ENCODE results near the gene ALKBH5. TPM values are rescaled to one million over a fixed set of nuclear protein-coding genes. Genes with fewer than 3 reads are reported as not detected.

Gene ALKBH5
- total and polyA plus RNA-seq, 5 donors from 2014 or later = 102 to 123 (median 118) TPM

- Histone ChIP-seq H3K4me1 (ENCODE audit: control insufficient read depth, insufficient read depth, low read length, poor library complexity, severe bottlenecking) (no peaks in the 10 kb centered on the region), H3K9me3 (ENCODE audit: control insufficient read depth in 2 of 2, low read length in 2 of 2) (no peaks in the 10 kb centered on the region), H3K36me3 (ENCODE audit: control insufficient read depth, insufficient read depth, low read length) (no peaks in the 10 kb centered on the region), H3K4me3 (ENCODE audit: low read depth, low read length) (no peak overlapping the region), H3K27ac (ENCODE audit: insufficient read depth, low read length, poor library complexity, severe bottlenecking) (no peak overlapping the region), H3K27me3 (ENCODE audit: control insufficient read depth, insufficient read depth, low read length) (no peaks in the 10 kb centered on the region)
- Mint-ChIP-seq H3K27me3 (no peaks in the 10 kb centered on the region), H3K4me3 (no peak overlapping the region), H3K36me3 (no peaks in the 10 kb centered on the region), H3K27ac (no peak overlapping the region), H3K4me1 (no peaks in the 10 kb centered on the region), H3K9me3 (no peaks in the 10 kb centered on the region)
- ATAC-seq (ENCODE audit: low read depth in 2 of 2) = no peak
- no peak for DNase-seq
These were observed 36.6 kb upstream of the ALKBH5 start for GRCh38 chr17:18146980-18147379.

- H3K4me1 Mint-ChIP-seq = peaks cover 0 to 11% (median 4%) of the 10 kb centered on the region in 4 donors
These were observed 35.0 kb upstream of the ALKBH5 start for GRCh38 chr17:18148586-18148985.

DNA sequence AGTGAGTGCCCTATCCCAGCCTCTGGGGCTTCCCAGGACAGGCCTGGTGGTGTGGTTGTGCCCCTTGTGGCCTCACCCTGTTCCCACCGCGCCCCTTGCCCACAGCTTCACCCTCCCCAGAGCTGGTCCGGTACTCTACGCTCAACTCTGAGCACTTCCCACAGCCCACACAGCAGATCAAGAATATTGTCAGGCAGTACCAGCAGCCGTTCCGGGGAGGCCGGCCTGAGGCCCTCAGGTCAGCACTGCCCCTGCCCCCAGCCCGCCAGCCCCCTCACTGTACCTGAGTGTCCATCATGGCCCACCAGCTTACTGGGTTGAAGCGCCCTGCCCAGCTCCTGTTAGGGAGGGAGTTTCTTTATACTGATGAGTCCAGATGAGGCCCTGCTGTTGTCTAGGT is 32.3 kb upstream of the ALKBH5 start:
- Histone ChIP-seq H3K27ac (ENCODE audit: insufficient read depth, low read length, poor library complexity, severe bottlenecking) (no peak overlapping the region), H3K4me3 (ENCODE audit: low read depth, low read length) (no peak overlapping the region), H3K4me1 (ENCODE audit: control insufficient read depth, insufficient read depth, low read length, poor library complexity, severe bottlenecking) (peaks cover 5% of the 10 kb centered on the region), H3K27me3 (ENCODE audit: control insufficient read depth, insufficient read depth, low read length) (no peaks in the 10 kb centered on the region), H3K36me3 (ENCODE audit: control insufficient read depth, insufficient read depth, low read length) (no peaks in the 10 kb centered on the region), H3K9me3 (ENCODE audit: control insufficient read depth in 2 of 2, low read length in 2 of 2) (no peaks in the 10 kb centered on the region)
- DNase-seq = no peak
- H3K4me1 Mint-ChIP-seq = peaks cover 0 to 23% (median 4%) of the 10 kb centered on the region in 4 donors
- H3K4me3 Mint-ChIP-seq = no peak overlapping the region
- no peaks in the 10 kb centered on the region for H3K36me3 Mint-ChIP-seq
- no peaks in the 10 kb centered on the region for H3K27me3 Mint-ChIP-seq
- H3K27ac Mint-ChIP-seq = peak overlapping the region in 1 of 3 donors; percentile 71
- no peaks in the 10 kb centered on the region for H3K9me3 Mint-ChIP-seq
- no peak for ATAC-seq (ENCODE audit: low read depth in 2 of 2)

More at GRCh38 chr17:18148586-18148985, 35.0 kb upstream of the ALKBH5 start:
- Histone ChIP-seq H3K27ac (ENCODE audit: insufficient read depth, low read length, poor library complexity, severe bottlenecking) (no peak overlapping the region), H3K36me3 (ENCODE audit: control insufficient read depth, insufficient read depth, low read length) (no peaks in the 10 kb centered on the region), H3K4me3 (ENCODE audit: low read depth, low read length) (no peak overlapping the region), H3K27me3 (ENCODE audit: control insufficient read depth, insufficient read depth, low read length) (no peaks in the 10 kb centered on the region), H3K9me3 (ENCODE audit: control insufficient read depth in 2 of 2, low read length in 2 of 2) (no peaks in the 10 kb centered on the region), H3K4me1 (ENCODE audit: control insufficient read depth, insufficient read depth, low read length, poor library complexity, severe bottlenecking) (no peaks in the 10 kb centered on the region)
- Mint-ChIP-seq H3K36me3 (no peaks in the 10 kb centered on the region), H3K27me3 (no peaks in the 10 kb centered on the region), H3K9me3 (no peaks in the 10 kb centered on the region), H3K27ac (no peak overlapping the region), H3K4me3 (no peak overlapping the region)
- DNase-seq (no peak), ATAC-seq (ENCODE audit: low read depth in 2 of 2) (no peak)

DNA sequence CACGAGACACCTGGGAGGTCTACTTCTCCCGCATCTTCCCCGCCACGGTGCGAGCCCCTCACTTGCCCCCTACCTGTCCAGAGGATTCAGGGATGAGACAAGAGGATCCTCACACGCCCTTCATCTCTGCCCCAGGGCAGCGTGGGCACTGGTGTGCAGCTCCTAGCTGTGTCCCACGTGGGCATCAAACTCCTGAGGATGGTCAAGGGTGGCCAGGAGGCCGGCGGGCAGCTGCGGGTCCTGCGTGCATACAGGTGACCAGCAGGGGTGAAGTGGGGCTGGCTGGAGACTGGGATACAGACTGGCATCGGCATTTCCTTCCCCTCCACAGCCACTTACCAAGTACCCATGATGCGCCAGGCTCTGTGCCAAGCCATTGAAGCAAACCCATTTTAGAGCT is 28.4 kb upstream of the ALKBH5 start:
- no peaks in the 10 kb centered on the region for H3K27me3 ChIP-seq (ENCODE audit: control insufficient read depth, insufficient read depth, low read length)
- no peak overlapping the region for H3K27ac ChIP-seq (ENCODE audit: insufficient read depth, low read length, poor library complexity, severe bottlenecking)
- H3K4me3 Mint-ChIP-seq = peak overlapping the region in 3 of 4 donors; percentile 19 to 78 (median 25)
- no peak for DNase-seq
- no peak for ATAC-seq (ENCODE audit: low read depth in 2 of 2)
- H3K36me3 Mint-ChIP-seq = no peaks in the 10 kb centered on the region
- H3K4me1 Mint-ChIP-seq = peaks cover 0 to 32% (median 11%) of the 10 kb centered on the region in 4 donors
- H3K27ac Mint-ChIP-seq = no peak overlapping the region
- no peak overlapping the region for H3K4me3 ChIP-seq (ENCODE audit: low read depth, low read length)
- H3K27me3 Mint-ChIP-seq = no peaks in the 10 kb centered on the region
- no peaks in the 10 kb centered on the region for H3K9me3 ChIP-seq (ENCODE audit: control insufficient read depth in 2 of 2, low read length in 2 of 2)
- H3K36me3 ChIP-seq (ENCODE audit: control insufficient read depth, insufficient read depth, low read length) = no peaks in the 10 kb centered on the region
- H3K9me3 Mint-ChIP-seq = no peaks in the 10 kb centered on the region
- H3K4me1 ChIP-seq (ENCODE audit: control insufficient read depth, insufficient read depth, low read length, poor library complexity, severe bottlenecking) = peaks cover 14% of the 10 kb centered on the region

GRCh38 chr17:18156171-18156975 is 27.3 kb upstream of the ALKBH5 start:
- Mint-ChIP-seq H3K27ac (peak overlapping the region in 1 of 3 donors; percentile 44), H3K9me3 (no peaks in the 10 kb centered on the region), H3K36me3 (no peaks in the 10 kb centered on the region), H3K4me3 (peak overlapping the region in 2 of 4 donors; percentile 15 to 27), H3K27me3 (no peaks in the 10 kb centered on the region), H3K4me1 (peaks cover 0 to 32% (median 11%) of the 10 kb centered on the region in 4 donors)
- Histone ChIP-seq H3K27ac (ENCODE audit: insufficient read depth, low read length, poor library complexity, severe bottlenecking) (no peak overlapping the region), H3K36me3 (ENCODE audit: control insufficient read depth, insufficient read depth, low read length) (no peaks in the 10 kb centered on the region), H3K4me1 (ENCODE audit: control insufficient read depth, insufficient read depth, low read length, poor library complexity, severe bottlenecking) (peaks cover 14% of the 10 kb centered on the region), H3K27me3 (ENCODE audit: control insufficient read depth, insufficient read depth, low read length) (no peaks in the 10 kb centered on the region), H3K4me3 (ENCODE audit: low read depth, low read length) (no peak overlapping the region), H3K9me3 (ENCODE audit: control insufficient read depth in 2 of 2, low read length in 2 of 2) (no peaks in the 10 kb centered on the region)
- ATAC-seq (ENCODE audit: low read depth in 2 of 2) (no peak), DNase-seq (no peak)

- DNase-seq (no peak), ATAC-seq (ENCODE audit: low read depth in 2 of 2) (no peak)
- no peak overlapping the region for H3K4me3 Mint-ChIP-seq
- no peaks in the 10 kb centered on the region for H3K9me3 Mint-ChIP-seq
- Histone ChIP-seq H3K36me3 (ENCODE audit: control insufficient read depth, insufficient read depth, low read length) (no peaks in the 10 kb centered on the region), H3K4me1 (ENCODE audit: control insufficient read depth, insufficient read depth, low read length, poor library complexity, severe bottlenecking) (peaks cover 14% of the 10 kb centered on the region), H3K4me3 (ENCODE audit: low read depth, low read length) (no peak overlapping the region), H3K9me3 (ENCODE audit: control insufficient read depth in 2 of 2, low read length in 2 of 2) (no peaks in the 10 kb centered on the region), H3K27me3 (ENCODE audit: control insufficient read depth, insufficient read depth, low read length) (no peaks in the 10 kb centered on the region), H3K27ac (ENCODE audit: insufficient read depth, low read length, poor library complexity, severe bottlenecking) (no peak overlapping the region)
- no peaks in the 10 kb centered on the region for H3K27me3 Mint-ChIP-seq
- no peaks in the 10 kb centered on the region for H3K36me3 Mint-ChIP-seq
- peaks cover 0 to 32% (median 11%) of the 10 kb centered on the region in 4 donors for H3K4me1 Mint-ChIP-seq
- no peak overlapping the region for H3K27ac Mint-ChIP-seq
These were observed 26.7 kb upstream of the ALKBH5 start for GRCh38 chr17:18156976-18157280.

GRCh38 chr17:18157354-18157985 is 26.2 kb upstream of the ALKBH5 start:
- ATAC-seq (ENCODE audit: low read depth in 2 of 2) (no peak), DNase-seq (no peak)
- Histone ChIP-seq H3K4me1 (ENCODE audit: control insufficient read depth, insufficient read depth, low read length, poor library complexity, severe bottlenecking) (peaks cover 14% of the 10 kb centered on the region), H3K9me3 (ENCODE audit: control insufficient read depth in 2 of 2, low read length in 2 of 2) (no peaks in the 10 kb centered on the region), H3K27ac (ENCODE audit: insufficient read depth, low read length, poor library complexity, severe bottlenecking) (peak overlapping the region; percentile 38), H3K36me3 (ENCODE audit: control insufficient read depth, insufficient read depth, low read length) (no peaks in the 10 kb centered on the region), H3K27me3 (ENCODE audit: control insufficient read depth, insufficient read depth, low read length) (no peaks in the 10 kb centered on the region), H3K4me3 (ENCODE audit: low read depth, low read length) (no peak overlapping the region)
- Mint-ChIP-seq H3K9me3 (no peaks in the 10 kb centered on the region), H3K27ac (peak overlapping the region in 1 of 3 donors; percentile 91), H3K4me3 (peak overlapping the region in 2 of 4 donors; percentile 10 to 88), H3K4me1 (peaks cover 0 to 31% (median 11%) of the 10 kb centered on the region in 4 donors), H3K36me3 (no peaks in the 10 kb centered on the region), H3K27me3 (no peaks in the 10 kb centered on the region)

All from CD4-positive, CD25-positive, alpha-beta regulatory T cell (primary cell).